ENCODE measurements around the gene C12orf54. TPM values are rescaled to one million over a fixed set of nuclear protein-coding genes. Genes with fewer than 3 reads are reported as not detected.
"Not testable (repeated sequence)": the region's sequence is repeated elsewhere in the genome, so short reads cannot be mapped to it uniquely, and the experiment has no call there.

C12orf54 gene
- total RNA-seq, 3 donors from 2014 or later (not counting 1 experiment from before 2014, with no cell fraction given) = not detected

GRCh38 chr12:48472259-48472658 is 10.0 kb upstream of the C12orf54 start, which contains the start of gene ANP32D:
Gene ANP32D, plus strand, starts transcription at chr12:48472559. Its CDS starts 106 bp downstream, at chr12:48472665.
- WGBS (ENCODE audit: insufficient coverage) = 93% methylated on average over 7 of the region's 7 CpGs
- Histone ChIP-seq H3K4me1 (ENCODE audit: control insufficient read depth, insufficient read depth, low read length) (no peaks in the 10 kb centered on the region), H3K4me3 (ENCODE audit: low read length) (no peak within 1 kb of the TSS), H3K27me3 (ENCODE audit: control insufficient read depth, insufficient read depth, low read length) (no peaks in the 10 kb centered on the region), H3K27ac (ENCODE audit: low read length) (no peak within 1 kb of the TSS), H3K36me3 (ENCODE audit: control insufficient read depth, insufficient read depth, low read length) (no peaks in the 10 kb centered on the region), H3K9me3 (ENCODE audit: control insufficient read depth, insufficient read depth, low read length) (peaks cover 9% of the 10 kb centered on the region)
- no peaks in the 10 kb centered on the region for H3K4me1 Mint-ChIP-seq
- peaks cover 17 to 23% of the 10 kb centered on the region in 2 donors for H3K27me3 Mint-ChIP-seq (ENCODE audit: low read depth in 2 of 2)
- DNase-seq = no peak
- no peak for ATAC-seq
- peaks cover 12 to 15% of the 10 kb centered on the region in 2 donors for H3K9me3 Mint-ChIP-seq
- TF ChIP-seq CTCF (IDR thresholded peaks at IDR 0.05) = no peak
- H3K27ac Mint-ChIP-seq = no peak within 1 kb of the TSS
- intact Hi-C loops (cut with micrococcal nuclease) = no loop called here
- no peak within 1 kb of the TSS for H3K4me3 Mint-ChIP-seq
- peaks cover 36% of the 10 kb centered on the region for H3K36me3 Mint-ChIP-seq

DNA sequence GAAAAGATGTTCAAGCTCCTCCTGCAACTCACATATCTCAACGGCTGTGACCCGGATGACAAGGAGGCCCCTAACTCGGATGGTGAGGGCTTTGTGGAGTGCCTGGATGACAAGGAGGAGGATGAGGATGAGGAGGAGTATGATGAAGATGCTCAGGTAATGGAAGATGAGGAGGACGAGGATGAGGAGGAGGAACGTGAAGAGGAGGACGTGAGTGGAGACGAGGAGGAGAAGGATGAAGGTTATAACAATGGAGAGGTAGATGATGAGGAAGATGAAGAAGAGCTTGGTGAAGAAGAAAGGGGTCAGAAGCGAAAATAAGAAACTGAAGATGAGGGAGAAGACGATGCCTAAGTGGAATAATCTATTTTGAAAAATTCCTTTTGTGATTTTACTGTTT is 9.2 kb upstream of the C12orf54 start:
- Mint-ChIP-seq H3K27ac (no peak overlapping the region), H3K27me3 (ENCODE audit: low read depth in 2 of 2) (peaks cover 17 to 30% of the 10 kb centered on the region in 2 donors), H3K4me3 (no peak overlapping the region), H3K36me3 (peaks cover 33% of the 10 kb centered on the region), H3K4me1 (no peaks in the 10 kb centered on the region), H3K9me3 (peaks cover 12 to 13% of the 10 kb centered on the region in 2 donors)
- Histone ChIP-seq H3K9me3 (ENCODE audit: control insufficient read depth, insufficient read depth, low read length) (peaks cover 9% of the 10 kb centered on the region), H3K4me3 (ENCODE audit: low read length) (no peak overlapping the region), H3K27ac (ENCODE audit: low read length) (no peak overlapping the region), H3K36me3 (ENCODE audit: control insufficient read depth, insufficient read depth, low read length) (no peaks in the 10 kb centered on the region), H3K4me1 (ENCODE audit: control insufficient read depth, insufficient read depth, low read length) (no peaks in the 10 kb centered on the region), H3K27me3 (ENCODE audit: control insufficient read depth, insufficient read depth, low read length) (no peaks in the 10 kb centered on the region)
- intact Hi-C loops (cut with micrococcal nuclease) = no loop called here
- WGBS (ENCODE audit: insufficient coverage) = 74% methylated on average over 8 of the region's 9 CpGs
- no peak for DNase-seq
- no peak for ATAC-seq
- no peak for TF ChIP-seq CTCF (IDR thresholded peaks at IDR 0.05)

DNA sequence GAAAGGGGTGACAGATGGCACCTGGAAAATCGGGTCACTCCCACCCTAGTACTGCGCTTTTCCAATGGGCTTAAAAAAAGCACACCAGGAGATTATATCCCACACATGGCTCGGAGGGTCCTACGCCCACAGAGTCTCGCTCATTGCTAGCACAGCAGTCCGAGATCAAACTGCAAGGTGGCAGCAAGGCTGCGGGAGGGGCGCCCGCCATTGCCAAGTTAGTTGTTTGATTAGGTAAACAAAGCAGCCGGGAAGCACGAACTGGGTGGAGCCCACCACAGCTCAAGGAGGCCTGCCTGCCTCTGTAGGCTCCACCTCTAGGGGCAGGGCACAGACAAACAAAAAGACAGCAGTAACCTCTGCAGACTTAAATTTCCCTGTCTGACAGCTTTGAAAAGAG is 7.8 kb upstream of the C12orf54 start:
- H3K4me3 ChIP-seq (ENCODE audit: low read length); H3K27ac Mint-ChIP-seq; H3K9me3 Mint-ChIP-seq; H3K27ac ChIP-seq (ENCODE audit: low read length); H3K9me3 ChIP-seq (ENCODE audit: control insufficient read depth, insufficient read depth, low read length); H3K27me3 ChIP-seq (ENCODE audit: control insufficient read depth, insufficient read depth, low read length); H3K4me1 Mint-ChIP-seq; intact Hi-C loops (cut with micrococcal nuclease); H3K4me1 ChIP-seq (ENCODE audit: control insufficient read depth, insufficient read depth, low read length); ATAC-seq; H3K36me3 ChIP-seq (ENCODE audit: control insufficient read depth, insufficient read depth, low read length); H3K4me3 Mint-ChIP-seq; DNase-seq: not testable (repeated sequence)
- Mint-ChIP-seq H3K36me3 (peaks cover 22% of the 10 kb centered on the region), H3K27me3 (ENCODE audit: low read depth in 2 of 2) (peaks cover 17 to 30% of the 10 kb centered on the region in 2 donors)
- 83% methylated on average over 11 of the region's 11 CpGs for WGBS (ENCODE audit: insufficient coverage)

DNA sequence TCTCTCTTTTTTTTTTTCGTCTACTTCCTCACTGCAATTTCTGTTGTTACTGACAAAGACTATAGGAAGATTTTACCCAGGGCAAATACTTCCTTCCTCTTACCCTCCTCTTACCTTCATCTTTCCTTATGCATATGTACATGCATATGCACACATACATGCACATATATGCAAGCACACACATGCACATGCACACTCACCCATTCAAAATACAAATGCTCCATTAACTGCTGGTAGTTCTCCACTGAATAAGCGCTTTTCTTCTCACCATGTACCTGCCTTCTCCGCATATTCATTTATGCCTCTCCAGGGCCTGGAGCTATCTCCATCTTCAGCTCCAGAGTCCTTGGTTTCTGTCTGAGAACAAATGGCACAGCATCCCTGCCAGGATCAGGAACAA is 632 bp downstream of the C12orf54 start:
- H3K27ac Mint-ChIP-seq = no peak overlapping the region
- H3K36me3 Mint-ChIP-seq = no peaks in the 10 kb centered on the region
- DNase-seq = no peak
- no peak overlapping the region for H3K4me3 Mint-ChIP-seq
- TF ChIP-seq CTCF (IDR thresholded peaks at IDR 0.05) = no peak
- H3K27me3 ChIP-seq (ENCODE audit: control insufficient read depth, insufficient read depth, low read length) = no peaks in the 10 kb centered on the region
- intact Hi-C loops (cut with micrococcal nuclease) = no loop called here
- H3K4me1 ChIP-seq (ENCODE audit: control insufficient read depth, insufficient read depth, low read length) = no peaks in the 10 kb centered on the region
- H3K4me1 Mint-ChIP-seq = no peaks in the 10 kb centered on the region
- no peaks in the 10 kb centered on the region for H3K36me3 ChIP-seq (ENCODE audit: control insufficient read depth, insufficient read depth, low read length)
- no peak overlapping the region for H3K27ac ChIP-seq (ENCODE audit: low read length)
- no peak overlapping the region for H3K4me3 ChIP-seq (ENCODE audit: low read length)
- no peaks in the 10 kb centered on the region for H3K9me3 ChIP-seq (ENCODE audit: control insufficient read depth, insufficient read depth, low read length)
- no peak for ATAC-seq
- H3K9me3 Mint-ChIP-seq = no peaks in the 10 kb centered on the region
- H3K27me3 Mint-ChIP-seq (ENCODE audit: low read depth in 2 of 2) = peaks cover 4 to 34% of the 10 kb centered on the region in 2 donors
- 82% methylated on average over 3 of the region's 3 CpGs for WGBS (ENCODE audit: insufficient coverage)

All from natural killer cell (primary cell).